Medulla oblongata (tissue), 1 donor: ENCODE results near the gene WDR74.

Experiments used
- DNase-seq: peaks from one replicate; pipeline ENCODE4 v3.0.0-alpha.2; 2015; ENCODE audit errors: extremely low spot score

Gene WDR74

GRCh38 chr11:62794201-62794775 lies 45.1 kb downstream of the WDR74 start:
- DNase-seq, result no peak

- no peak for DNase-seq
These were observed 47.2 kb downstream of the WDR74 start for GRCh38 chr11:62792202-62792575.

- DNase-seq, result peak; percentile 90
These were observed 47.7 kb downstream of the WDR74 start, which contains the start of gene TMEM223 for GRCh38 chr11:62791501-62792201. TMEM223 (minus strand) TSS chr11:62792006; CDS start chr11:62791994, 12 bp downstream.

- DNase-seq, result no peak
These were observed 49.8 kb downstream of the WDR74 start for GRCh38 chr11:62789576-62789975.

- no peak for DNase-seq
These were observed 50.4 kb downstream of the WDR74 start for GRCh38 chr11:62788991-62789390.

- DNase-seq, result peak; percentile 99
These were observed 52.2 kb downstream of the WDR74 start, which contains the start of gene TMEM179B for GRCh38 chr11:62787005-62787759. TMEM179B (plus strand) TSS chr11:62787402; CDS start chr11:62787432, 30 bp downstream.

- peak; percentile 92 for DNase-seq
These were observed 52.9 kb downstream of the WDR74 start for GRCh38 chr11:62786318-62787004.
